ENCODE results near the gene HIC1. TPM values are rescaled to one million over a fixed set of nuclear protein-coding genes. Genes with fewer than 3 reads are reported as not detected.

HIC1 gene
- total and polyA plus RNA-seq, 2 experiments from 2014 or later = 0.17 to 0.26 TPM

GRCh38 chr17:2067608-2068024, 12.7 kb downstream of the HIC1 start:
- Histone ChIP-seq H3K79me2 (replicated peaks; ENCODE audit: insufficient read depth) (no peaks in the 10 kb centered on the region), H3K4me2 (no peak overlapping the region), H3K27ac (ENCODE audit: low read depth) (no peak overlapping the region), H3K9me2 (ENCODE audit: insufficient read depth) (no peaks in the 10 kb centered on the region), H4K20me1 (replicated peaks; ENCODE audit: insufficient read depth) (no peaks in the 10 kb centered on the region; the same call in none of the 2 replicates), H3K4me3 (no peak overlapping the region), H3K36me3 (ENCODE audit: insufficient read depth) (no peaks in the 10 kb centered on the region), H3F3A (replicated peaks; ENCODE audit: low read depth) (no peaks in the 10 kb centered on the region; the same call in 1 of the 2 replicates), H3K27me3 (ENCODE audit: insufficient read depth) (no peaks in the 10 kb centered on the region), H3K4me1 (ENCODE audit: insufficient read depth) (peaks cover 23% of the 10 kb centered on the region), H2AFZ (no peak overlapping the region)
- Mint-ChIP-seq H3K4me1 (peaks cover 50% of the 10 kb centered on the region), H3K36me3 (ENCODE audit: low read depth) (peaks cover 10% of the 10 kb centered on the region), H3K9me3 (no peaks in the 10 kb centered on the region), H3K27ac (no peak overlapping the region), H3K27me3 (ENCODE audit: insufficient read depth, low read depth, poor library complexity) (peaks cover 27% of the 10 kb centered on the region), H3K4me3 (no peak overlapping the region)
- ATAC-seq (no peak), DNase-seq (ENCODE audit: low spot score) (no peak)
- TF ChIP-seq CREB1 (CRISPR knock-in tag; IDR thresholded peaks at IDR 0.05; ENCODE audit: low read depth) (no peak), EZH2 (IDR thresholded peaks at IDR 0.05; ENCODE audit: low read depth, unreplicated experiment) (no peak), NANOG (IDR thresholded peaks at IDR 0.05; ENCODE audit: borderline replicate concordance) (no peak), CTCF (conservative IDR thresholded peaks at IDR 0.05; ENCODE audit: low read depth in 2 of 2) (no peak), STAT1 (IDR thresholded peaks at IDR 0.05; ENCODE audit: unreplicated experiment) (no peak), POLR2AphosphoS5 (IDR thresholded peaks at IDR 0.05; ENCODE audit: low read depth) (no peak), EZH2phosphoT487 (IDR thresholded peaks at IDR 0.05; ENCODE audit: unreplicated experiment) (no peak), ZNF114 (CRISPR knock-in tag; IDR thresholded peaks at IDR 0.05) (no peak)
- TF ChIP-seq, protein P1, sequence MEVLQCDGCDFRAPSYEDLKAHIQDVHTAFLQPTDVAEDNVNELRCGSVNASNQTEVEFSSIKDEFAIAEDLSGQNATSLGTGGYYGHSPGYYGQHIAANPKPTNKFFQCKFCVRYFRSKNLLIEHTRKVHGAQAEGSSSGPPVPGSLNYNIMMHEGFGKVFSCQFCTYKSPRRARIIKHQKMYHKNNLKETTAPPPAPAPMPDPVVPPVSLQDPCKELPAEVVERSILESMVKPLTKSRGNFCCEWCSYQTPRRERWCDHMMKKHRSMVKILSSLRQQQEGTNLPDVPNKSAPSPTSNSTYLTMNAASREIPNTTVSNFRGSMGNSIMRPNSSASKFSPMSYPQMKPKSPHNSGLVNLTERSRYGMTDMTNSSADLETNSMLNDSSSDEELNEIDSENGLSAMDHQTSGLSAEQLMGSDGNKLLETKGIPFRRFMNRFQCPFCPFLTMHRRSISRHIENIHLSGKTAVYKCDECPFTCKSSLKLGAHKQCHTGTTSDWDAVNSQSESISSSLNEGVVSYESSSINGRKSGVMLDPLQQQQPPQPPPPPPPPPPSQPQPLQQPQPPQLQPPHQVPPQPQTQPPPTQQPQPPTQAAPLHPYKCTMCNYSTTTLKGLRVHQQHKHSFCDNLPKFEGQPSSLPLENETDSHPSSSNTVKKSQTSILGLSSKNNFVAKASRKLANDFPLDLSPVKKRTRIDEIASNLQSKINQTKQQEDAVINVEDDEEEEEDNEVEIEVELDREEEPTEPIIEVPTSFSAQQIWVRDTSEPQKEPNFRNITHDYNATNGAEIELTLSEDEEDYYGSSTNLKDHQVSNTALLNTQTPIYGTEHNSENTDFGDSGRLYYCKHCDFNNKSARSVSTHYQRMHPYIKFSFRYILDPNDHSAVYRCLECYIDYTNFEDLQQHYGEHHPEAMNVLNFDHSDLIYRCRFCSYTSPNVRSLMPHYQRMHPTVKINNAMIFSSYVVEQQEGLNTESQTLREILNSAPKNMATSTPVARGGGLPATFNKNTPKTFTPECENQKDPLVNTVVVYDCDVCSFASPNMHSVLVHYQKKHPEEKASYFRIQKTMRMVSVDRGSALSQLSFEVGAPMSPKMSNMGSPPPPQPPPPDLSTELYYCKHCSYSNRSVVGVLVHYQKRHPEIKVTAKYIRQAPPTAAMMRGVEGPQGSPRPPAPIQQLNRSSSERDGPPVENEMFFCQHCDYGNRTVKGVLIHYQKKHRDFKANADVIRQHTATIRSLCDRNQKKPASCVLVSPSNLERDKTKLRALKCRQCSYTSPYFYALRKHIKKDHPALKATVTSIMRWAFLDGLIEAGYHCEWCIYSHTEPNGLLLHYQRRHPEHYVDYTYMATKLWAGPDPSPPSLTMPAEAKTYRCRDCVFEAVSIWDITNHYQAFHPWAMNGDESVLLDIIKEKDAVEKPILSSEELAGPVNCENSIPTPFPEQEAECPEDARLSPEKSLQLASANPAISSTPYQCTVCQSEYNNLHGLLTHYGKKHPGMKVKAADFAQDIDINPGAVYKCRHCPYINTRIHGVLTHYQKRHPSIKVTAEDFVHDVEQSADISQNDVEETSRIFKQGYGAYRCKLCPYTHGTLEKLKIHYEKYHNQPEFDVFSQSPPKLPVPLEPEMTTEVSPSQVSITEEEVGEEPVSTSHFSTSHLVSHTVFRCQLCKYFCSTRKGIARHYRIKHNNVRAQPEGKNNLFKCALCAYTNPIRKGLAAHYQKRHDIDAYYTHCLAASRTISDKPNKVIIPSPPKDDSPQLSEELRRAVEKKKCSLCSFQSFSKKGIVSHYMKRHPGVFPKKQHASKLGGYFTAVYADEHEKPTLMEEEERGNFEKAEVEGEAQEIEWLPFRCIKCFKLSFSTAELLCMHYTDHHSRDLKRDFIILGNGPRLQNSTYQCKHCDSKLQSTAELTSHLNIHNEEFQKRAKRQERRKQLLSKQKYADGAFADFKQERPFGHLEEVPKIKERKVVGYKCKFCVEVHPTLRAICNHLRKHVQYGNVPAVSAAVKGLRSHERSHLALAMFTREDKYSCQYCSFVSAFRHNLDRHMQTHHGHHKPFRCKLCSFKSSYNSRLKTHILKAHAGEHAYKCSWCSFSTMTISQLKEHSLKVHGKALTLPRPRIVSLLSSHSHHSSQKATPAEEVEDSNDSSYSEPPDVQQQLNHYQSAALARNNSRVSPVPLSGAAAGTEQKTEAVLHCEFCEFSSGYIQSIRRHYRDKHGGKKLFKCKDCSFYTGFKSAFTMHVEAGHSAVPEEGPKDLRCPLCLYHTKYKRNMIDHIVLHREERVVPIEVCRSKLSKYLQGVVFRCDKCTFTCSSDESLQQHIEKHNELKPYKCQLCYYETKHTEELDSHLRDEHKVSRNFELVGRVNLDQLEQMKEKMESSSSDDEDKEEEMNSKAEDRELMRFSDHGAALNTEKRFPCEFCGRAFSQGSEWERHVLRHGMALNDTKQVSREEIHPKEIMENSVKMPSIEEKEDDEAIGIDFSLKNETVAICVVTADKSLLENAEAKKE (CRISPR knock-in tag; IDR thresholded peaks at IDR 0.05) = no peak
- TF ChIP-seq, protein P2, sequence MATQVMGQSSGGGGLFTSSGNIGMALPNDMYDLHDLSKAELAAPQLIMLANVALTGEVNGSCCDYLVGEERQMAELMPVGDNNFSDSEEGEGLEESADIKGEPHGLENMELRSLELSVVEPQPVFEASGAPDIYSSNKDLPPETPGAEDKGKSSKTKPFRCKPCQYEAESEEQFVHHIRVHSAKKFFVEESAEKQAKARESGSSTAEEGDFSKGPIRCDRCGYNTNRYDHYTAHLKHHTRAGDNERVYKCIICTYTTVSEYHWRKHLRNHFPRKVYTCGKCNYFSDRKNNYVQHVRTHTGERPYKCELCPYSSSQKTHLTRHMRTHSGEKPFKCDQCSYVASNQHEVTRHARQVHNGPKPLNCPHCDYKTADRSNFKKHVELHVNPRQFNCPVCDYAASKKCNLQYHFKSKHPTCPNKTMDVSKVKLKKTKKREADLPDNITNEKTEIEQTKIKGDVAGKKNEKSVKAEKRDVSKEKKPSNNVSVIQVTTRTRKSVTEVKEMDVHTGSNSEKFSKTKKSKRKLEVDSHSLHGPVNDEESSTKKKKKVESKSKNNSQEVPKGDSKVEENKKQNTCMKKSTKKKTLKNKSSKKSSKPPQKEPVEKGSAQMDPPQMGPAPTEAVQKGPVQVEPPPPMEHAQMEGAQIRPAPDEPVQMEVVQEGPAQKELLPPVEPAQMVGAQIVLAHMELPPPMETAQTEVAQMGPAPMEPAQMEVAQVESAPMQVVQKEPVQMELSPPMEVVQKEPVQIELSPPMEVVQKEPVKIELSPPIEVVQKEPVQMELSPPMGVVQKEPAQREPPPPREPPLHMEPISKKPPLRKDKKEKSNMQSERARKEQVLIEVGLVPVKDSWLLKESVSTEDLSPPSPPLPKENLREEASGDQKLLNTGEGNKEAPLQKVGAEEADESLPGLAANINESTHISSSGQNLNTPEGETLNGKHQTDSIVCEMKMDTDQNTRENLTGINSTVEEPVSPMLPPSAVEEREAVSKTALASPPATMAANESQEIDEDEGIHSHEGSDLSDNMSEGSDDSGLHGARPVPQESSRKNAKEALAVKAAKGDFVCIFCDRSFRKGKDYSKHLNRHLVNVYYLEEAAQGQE (IDR thresholded peaks at IDR 0.05; ENCODE audit: unreplicated experiment) = no peak

Data from GM23338 (cell line).